ENCODE measurements around the gene WIPF2.
"Not testable (repeated sequence)": the region's sequence is repeated elsewhere in the genome, so short reads cannot be mapped to it uniquely, and the experiment has no call there.

WIPF2 gene

GRCh38 chr17:40194821-40195220 is 24.3 kb upstream of the WIPF2 start:
- DNase-seq, result no peak

GRCh38 chr17:40197550-40197949 is 21.6 kb upstream of the WIPF2 start:
- no peak for DNase-seq

GRCh38 chr17:40197965-40198456 is 21.1 kb upstream of the WIPF2 start:
- DNase-seq, result peak in 1 of 2 donors; percentile 46

GRCh38 chr17:40198576-40198975 is 20.5 kb upstream of the WIPF2 start:
- DNase-seq, result no peak

GRCh38 chr17:40203131-40203530 is 16.0 kb upstream of the WIPF2 start:
- DNase-seq, result no peak

- DNase-seq, result not testable (repeated sequence)
These were observed 12.9 kb upstream of the WIPF2 start for GRCh38 chr17:40206193-40206592.

GRCh38 chr17:40209404-40210093 is 9.6 kb upstream of the WIPF2 start:
- no peak for DNase-seq

- not testable (repeated sequence) for DNase-seq
These were observed 5.2 kb upstream of the WIPF2 start for GRCh38 chr17:40213914-40214313.

- peak in 1 of 2 donors; percentile 7 for DNase-seq
These were observed 931 bp upstream of the WIPF2 start for GRCh38 chr17:40218006-40218739.

GRCh38 chr17:40219594-40220338 is 662 bp downstream of the WIPF2 start:
- peak; percentile 24 to 36 for DNase-seq

GRCh38 chr17:40224718-40225550 is 5.8 kb downstream of the WIPF2 start:
- no peak for DNase-seq

- not testable (repeated sequence) for DNase-seq
These were observed 10.0 kb downstream of the WIPF2 start for GRCh38 chr17:40229146-40229545.

- no peak for DNase-seq
These were observed 11.6 kb downstream of the WIPF2 start for GRCh38 chr17:40230670-40231069.

GRCh38 chr17:40231928-40232327 is 12.8 kb downstream of the WIPF2 start:
- not testable (repeated sequence) for DNase-seq

- no peak for DNase-seq
These were observed 22.2 kb downstream of the WIPF2 start for GRCh38 chr17:40241252-40241834.

- no peak for DNase-seq
These were observed 23.7 kb downstream of the WIPF2 start for GRCh38 chr17:40242774-40243173.

GRCh38 chr17:40243761-40244160 is 24.7 kb downstream of the WIPF2 start:
- DNase-seq, result no peak

GRCh38 chr17:40244255-40244654 is 25.2 kb downstream of the WIPF2 start:
- DNase-seq, result no peak

- no peak for DNase-seq
These were observed 28.9 kb downstream of the WIPF2 start for GRCh38 chr17:40247926-40248495.

GRCh38 chr17:40248507-40248906 is 29.4 kb downstream of the WIPF2 start:
- no peak for DNase-seq

- DNase-seq, result no peak
These were observed 32.5 kb downstream of the WIPF2 start for GRCh38 chr17:40251576-40251975.

- DNase-seq, result no peak
These were observed 34.5 kb downstream of the WIPF2 start for GRCh38 chr17:40253565-40253964.
